Measurements from ENCODE around the gene NECAB3.

The NECAB3 gene

GRCh38 chr20:33621717-33622400 is 52.4 kb downstream of the NECAB3 start:
- no peak for TF ChIP-seq CTCF (conservative IDR thresholded peaks at IDR 0.05; ENCODE audit: low read depth, low read length)
- H3K4me3 ChIP-seq (ENCODE audit: low read depth, low read length) = no peak overlapping the region
- peak; percentile 5 for DNase-seq (ENCODE audit: low read depth)

DNA sequence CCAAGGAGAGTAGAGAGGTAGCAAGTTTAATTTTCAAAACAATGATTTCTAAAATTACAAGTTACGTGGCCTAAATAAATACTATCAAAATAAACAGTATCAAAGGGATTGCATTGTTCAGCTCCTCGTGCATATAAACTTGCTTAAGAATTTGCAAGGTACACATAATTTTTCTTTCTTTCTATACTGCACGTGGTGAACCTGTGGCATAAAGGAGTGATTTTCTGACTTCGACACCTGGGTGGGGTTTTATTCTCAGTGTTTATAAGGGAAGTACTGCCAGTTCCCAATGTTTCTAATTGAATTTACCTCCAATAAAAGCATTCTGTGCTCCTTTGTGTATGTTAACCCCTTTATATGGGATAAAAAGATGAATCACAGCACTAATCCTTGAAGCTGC is 62.2 kb downstream of the NECAB3 start:
- no peak for TF ChIP-seq CTCF (conservative IDR thresholded peaks at IDR 0.05; ENCODE audit: low read depth, low read length)
- DNase-seq (ENCODE audit: low read depth) = no peak
- no peak overlapping the region for H3K4me3 ChIP-seq (ENCODE audit: low read depth, low read length)

DNA sequence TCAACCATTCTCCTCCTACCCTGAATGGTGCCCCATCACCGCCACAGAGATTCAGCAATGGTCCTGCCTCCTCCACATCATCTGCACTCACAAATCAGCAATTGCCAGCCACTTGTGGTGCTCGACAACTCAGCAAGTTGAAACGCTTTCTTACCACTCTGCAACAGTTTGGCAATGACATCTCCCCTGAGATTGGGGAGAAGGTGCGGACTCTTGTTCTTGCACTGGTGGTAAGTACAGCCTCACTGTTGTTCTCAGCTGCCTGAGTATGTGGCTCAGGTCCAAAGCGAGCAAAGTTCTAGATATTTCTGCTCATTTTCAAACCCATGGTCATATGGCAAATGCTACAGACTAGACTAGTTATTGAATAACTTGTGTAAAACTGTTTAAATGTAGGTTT is 63.1 kb downstream of the NECAB3 start:
- no peak for TF ChIP-seq CTCF (conservative IDR thresholded peaks at IDR 0.05; ENCODE audit: low read depth, low read length)
- no peak for DNase-seq (ENCODE audit: low read depth)
- no peak overlapping the region for H3K4me3 ChIP-seq (ENCODE audit: low read depth, low read length)

GRCh38 chr20:33609504-33609903 is 64.7 kb downstream of the NECAB3 start:
- no peak overlapping the region for H3K4me3 ChIP-seq (ENCODE audit: low read depth, low read length)
- DNase-seq (ENCODE audit: low read depth) = no peak
- no peak for TF ChIP-seq CTCF (conservative IDR thresholded peaks at IDR 0.05; ENCODE audit: low read depth, low read length)
